Activated CD8-positive, alpha-beta memory T cell treated with anti-CD3 and anti-CD28 coated beads for 1 hour (primary cell): Measurements from ENCODE around the gene NEDD1.

ENCODE experiments used
- DNase-seq, 2 donors: peaks; one replicate each; pipeline ENCODE4 v3.0.0-alpha.2; 2020; ENCODE audit warnings: low read depth in 1 of 2; ENCODE audit errors: extremely low read depth in 1 of 2

The NEDD1 gene

GRCh38 chr12:96901175-96901574, 5.9 kb upstream of the NEDD1 start:
- no peak for DNase-seq

DNA sequence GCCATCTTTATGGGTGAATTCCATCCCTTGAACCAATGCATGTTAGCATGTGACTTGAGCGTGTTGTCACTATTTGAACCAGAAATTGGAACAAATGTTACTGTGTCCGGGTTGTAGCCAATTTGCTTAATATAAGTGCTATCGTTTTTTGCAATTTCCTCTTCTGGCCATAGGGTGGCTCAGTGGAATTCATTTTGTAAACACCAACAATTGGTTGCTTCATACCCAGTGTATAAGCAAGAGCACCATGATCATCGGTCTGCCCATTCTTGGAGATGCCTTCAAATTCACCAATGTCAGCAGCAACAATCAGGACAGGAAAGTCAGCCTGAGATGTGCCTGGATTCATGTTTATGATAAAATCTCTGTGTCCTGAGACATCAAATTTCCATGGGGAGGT, 5.0 kb upstream of the NEDD1 start:
- no peak for DNase-seq

DNA sequence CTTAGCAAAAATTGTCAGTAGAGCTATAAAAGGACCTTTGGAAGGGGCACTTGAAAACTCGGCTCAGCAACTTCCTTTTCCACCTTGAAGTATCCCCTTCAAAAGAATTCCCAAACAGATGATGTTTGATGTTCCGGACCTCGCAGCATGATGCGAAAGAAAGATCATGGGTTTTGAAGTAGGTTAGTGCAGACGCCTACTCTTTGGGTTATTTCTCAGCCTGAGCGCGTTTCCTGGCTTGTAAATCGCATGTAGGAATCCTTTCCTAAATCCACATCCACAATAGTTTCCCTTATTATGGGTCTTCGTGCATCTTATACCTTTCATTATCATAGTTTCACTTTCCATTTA, 584 bp upstream of the NEDD1 start:
- no peak for DNase-seq

DNA sequence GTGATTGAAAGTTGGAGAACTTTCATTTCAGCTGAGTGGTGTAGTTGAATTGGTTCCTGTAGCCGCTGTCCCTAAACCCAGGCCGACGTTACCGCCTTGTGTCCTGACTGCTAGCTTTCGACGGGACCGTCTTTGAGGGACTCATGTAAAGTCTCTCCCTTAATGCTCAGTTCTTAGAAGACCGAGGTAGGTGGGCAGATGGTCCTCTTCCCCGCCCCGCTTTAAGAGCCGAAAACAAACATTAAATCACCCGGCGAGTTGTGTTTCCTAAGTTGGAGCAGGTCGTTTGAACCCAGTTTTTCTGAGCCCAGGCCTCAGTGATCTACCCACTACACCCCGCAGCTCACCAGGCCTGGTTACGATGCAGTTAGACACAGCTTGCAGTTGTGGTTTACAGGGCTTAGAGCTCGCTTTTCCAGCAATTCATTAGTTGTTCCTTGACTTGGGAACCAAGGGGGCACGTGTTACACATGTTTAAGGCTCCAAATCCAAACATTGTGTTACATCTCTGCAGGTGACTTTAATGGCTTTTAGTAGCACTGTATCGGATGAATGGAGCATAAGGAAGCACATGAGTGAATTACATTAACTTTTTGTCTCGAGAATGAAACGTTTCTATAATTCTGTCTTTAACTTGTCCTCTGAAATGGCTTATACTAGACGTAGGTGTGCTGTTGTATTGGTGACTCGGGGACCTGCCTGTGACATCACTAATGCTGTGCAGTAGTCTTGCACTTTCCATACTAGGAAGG, 790 bp downstream of the NEDD1 start:
- DNase-seq = no peak

- DNase-seq = no peak
Measured at GRCh38 chr12:96908423-96908675, 1.3 kb downstream of the NEDD1 start.

GRCh38 chr12:96912261-96912660, 5.2 kb downstream of the NEDD1 start:
- no peak for DNase-seq

DNA sequence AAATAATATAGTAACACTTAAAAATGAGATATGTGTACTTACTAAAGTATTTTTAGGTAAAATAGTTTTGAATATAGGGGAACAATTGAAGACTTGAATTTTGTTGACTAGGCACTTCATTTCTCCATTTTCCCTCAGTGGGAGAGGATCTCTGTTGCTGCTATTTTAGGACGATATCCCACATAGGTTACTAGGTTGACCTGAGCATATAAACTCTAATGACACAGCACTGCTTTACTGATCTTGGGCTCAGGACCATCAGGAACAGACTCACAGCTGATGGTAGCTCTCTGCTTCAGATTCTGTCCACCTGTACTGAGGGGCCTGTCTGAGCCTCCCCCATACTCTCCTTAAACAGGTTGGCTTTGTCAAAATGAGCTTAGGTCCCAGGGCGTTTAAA, 5.9 kb downstream of the NEDD1 start:
- no peak for DNase-seq

DNA sequence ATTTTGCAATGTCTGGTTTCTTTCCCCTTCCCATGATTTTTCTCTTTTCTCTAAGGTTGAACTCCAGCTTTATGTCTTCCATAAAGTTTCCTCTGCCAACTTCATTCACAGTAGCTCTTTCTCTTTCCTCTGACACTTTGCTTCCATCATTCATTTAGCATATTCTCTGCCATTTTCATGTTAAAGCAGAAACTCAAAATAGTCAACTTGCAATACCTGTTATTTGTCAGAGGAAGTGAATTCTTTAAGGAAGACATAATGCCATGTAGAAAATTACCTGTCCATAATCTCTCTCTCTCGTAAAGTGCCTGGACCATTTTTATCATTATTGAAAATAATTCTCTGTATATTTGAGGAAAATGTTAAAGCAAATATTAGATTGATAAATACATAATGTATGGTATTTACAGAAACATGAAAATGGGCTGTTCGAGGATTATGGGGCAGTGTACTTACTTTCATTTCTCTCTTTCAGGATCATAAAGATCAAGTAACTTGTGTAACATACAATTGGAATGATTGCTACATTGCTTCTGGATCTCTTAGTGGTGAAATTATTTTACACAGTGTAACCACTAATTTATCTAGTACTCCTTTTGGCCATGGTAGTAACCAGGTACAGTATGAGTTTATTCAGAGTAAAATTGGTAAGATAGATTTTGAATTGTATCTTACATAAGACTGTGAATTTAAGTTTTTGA, 12.6 kb downstream of the NEDD1 start:
- DNase-seq = no peak

DNA sequence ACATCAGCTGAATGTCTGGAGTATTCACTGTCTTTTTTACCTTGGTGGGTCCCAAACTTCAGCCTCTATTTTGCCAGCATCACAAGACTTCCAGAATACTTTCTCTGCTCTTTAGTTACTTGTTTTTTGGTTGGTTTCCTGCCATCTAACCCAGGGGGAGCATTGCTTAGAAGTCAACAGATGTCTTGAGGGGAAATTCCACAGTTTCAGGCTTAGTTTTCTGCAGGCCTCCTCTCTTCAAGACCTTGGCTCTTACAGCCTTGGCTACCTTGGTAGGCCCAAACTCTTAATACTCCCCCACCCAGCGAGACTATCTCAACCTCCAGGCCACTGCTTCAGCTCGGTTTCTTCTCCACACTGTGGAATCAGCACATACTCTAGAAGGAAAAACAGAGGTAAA, 41.7 kb downstream of the NEDD1 start:
- DNase-seq = no peak

DNA sequence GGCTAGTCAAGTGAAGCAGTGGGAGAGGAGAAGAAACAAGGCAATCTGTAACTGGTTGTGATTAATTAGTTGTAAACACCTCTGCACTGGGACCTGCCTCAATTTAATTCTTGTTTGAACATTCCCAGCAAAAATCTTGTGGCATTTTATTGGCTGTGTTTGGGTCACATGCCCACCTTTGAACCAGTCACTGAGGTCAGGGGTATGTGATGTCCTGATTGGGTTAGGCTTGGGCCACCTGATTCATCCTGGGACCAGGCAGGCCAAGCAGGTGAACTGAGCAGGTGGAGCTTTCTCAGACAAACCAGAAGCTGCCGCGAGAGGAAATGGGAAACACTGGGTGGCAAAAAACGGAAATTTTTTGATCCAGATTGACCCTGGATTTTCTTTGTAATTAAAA, 72.5 kb downstream of the NEDD1 start:
- DNase-seq = no peak

DNA sequence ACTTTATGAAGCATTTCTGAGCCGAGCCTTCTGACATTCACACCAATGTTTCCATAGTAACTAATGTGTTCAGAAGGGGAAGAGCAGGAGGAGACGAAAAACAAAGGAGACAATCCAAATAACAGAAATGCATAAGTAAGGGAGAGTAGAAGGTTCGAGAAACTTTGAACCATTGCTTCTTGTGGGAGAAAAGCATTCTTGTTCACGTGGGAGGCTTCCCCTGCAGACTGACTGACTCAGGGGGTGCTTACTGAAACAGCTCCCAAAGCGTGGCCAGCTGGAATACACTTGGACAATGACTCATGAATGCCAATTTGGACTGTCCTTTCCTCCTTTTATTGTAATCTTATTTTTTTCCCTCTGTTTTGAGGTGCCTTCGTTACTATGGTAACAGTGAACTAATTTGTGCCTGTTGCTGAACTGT, 73.9 kb downstream of the NEDD1 start:
- DNase-seq = no peak

GRCh38 chr12:96981911-96982310, 74.9 kb downstream of the NEDD1 start:
- DNase-seq = no peak

DNA sequence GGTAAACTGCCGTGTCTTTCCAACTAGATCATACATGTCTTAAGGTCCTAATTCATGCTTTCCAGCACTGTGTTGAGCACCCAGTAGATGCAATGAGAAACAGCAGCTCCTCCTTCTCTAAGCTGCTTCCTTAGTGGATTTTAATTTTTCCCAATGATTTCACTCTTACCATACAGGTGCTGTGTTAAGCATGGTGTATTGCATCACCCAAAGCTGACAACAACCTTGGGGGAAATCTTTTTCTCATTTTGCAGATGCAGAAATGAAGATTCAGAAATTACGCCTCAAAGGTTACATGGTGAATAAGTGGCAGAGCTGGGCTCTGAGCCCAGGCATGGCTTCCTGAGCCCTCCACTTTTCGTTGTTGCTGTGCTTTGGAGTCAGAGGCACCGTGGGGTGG, 75.6 kb downstream of the NEDD1 start:
- no peak for DNase-seq

DNA sequence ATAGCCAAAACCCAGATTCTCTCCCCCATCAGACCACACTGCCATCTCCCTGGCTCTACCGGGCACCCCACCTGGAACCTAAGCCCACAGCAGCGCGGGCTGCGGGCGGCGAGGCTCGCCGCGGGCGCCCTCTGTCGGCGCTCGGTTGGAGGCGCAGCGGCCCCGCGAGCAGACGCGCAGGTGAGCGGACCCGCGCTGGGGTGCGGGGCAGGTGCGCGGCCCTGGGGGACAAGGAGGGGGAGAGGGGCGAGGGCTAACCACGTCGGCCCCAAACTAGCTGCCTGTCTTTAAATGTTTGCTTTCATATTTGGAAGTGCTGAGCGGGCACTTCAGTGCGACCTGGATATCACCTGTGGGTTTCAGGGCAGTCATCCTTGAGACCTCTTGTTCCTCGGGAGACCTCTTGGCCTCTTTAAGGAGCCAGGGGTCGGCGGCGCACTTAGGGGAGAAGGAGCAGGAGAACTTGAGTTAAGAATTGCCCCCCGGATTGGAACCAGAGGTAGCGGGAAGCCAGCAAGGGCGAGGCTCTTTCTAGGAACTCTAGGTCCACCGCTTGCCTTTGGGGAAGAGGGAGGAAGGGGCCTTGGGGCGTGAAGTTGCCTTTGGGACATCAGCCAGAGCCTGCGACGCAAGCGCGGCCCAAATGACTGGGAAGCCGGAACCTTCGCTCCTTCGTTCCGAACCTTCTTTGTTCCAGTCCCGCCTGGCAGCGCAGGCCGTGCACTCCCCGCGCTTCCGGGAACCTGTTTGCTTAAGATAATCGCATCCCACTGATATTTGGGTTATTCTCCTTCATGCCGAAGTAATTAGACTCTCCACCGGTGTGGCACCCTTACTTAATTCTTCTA, 78.7 kb downstream of the NEDD1 start:
- peak in 1 of 2 donors; percentile 9 for DNase-seq

DNA sequence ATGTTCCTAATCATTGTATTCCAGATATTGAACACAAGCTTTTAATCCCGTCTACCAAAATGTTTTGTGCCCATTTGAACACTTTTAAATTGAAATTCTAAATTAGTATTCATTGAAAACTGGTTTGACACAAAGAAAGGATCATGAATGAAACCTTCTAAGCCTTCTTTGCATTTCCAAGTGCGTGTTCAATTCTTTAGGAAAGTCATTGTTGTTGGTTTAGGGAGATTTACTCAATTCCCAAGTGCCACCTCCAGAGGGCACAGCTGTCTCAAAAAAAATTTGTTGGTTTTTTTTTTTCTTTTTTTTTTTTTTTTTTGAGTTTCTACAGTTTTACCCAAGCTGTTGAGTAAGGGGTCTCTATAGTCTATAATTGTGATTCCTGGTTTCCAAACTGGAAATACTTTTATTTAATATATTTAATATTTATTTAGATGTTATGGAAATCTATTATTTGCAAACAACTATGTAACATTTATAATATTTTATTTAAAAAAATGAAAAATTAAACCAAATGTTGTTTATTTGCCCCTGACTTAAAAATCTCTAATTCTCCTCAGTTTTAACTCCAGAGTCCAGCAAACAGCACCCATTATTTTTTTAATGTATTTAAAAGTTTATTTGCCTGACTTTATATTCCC, 79.9 kb downstream of the NEDD1 start:
- DNase-seq = no peak

- no peak for DNase-seq
Measured at GRCh38 chr12:96988919-96989318, 81.9 kb downstream of the NEDD1 start.

DNA sequence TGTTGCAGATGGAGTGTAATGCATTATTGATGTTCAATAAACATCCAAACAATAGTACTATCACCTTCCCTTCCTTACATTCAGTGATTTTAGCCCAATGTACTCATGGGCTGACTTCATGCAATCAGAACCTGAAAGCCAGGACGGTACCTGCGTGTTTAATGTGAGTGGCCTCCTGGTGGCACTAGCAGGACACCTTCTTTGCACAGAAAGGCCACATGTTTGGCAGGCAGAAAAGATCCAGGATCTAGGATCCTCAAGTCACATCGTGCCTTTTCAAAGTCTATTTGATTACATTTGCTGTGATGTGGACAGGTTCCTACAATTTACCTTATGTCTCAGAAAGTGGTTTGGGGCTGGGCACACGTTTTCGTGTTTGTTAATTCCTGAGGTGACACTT, 82.9 kb downstream of the NEDD1 start:
- no peak for DNase-seq

DNA sequence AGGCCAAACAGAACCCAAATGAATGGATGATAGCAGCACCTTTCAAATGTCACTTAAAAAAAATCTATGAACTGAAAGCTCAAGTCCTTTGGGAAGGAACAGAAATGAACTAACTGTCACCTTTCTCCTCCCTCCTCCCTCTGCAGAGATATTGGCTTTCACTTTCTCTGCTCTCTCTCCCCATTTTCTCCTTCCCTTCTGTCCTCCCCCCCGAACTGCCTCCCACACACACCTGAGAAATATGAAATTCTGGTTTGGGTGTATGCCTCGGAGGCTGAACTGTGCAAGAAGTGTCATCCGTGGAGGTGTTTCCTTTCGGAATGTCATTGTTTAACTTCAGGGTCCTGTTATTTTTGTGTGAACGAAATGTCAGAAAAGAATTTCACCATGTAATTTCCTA, 87.8 kb downstream of the NEDD1 start:
- DNase-seq = no peak

- no peak for DNase-seq
Measured at GRCh38 chr12:96995861-96996260, 88.8 kb downstream of the NEDD1 start.

GRCh38 chr12:96997797-96998484, 90.9 kb downstream of the NEDD1 start:
- no peak for DNase-seq

DNA sequence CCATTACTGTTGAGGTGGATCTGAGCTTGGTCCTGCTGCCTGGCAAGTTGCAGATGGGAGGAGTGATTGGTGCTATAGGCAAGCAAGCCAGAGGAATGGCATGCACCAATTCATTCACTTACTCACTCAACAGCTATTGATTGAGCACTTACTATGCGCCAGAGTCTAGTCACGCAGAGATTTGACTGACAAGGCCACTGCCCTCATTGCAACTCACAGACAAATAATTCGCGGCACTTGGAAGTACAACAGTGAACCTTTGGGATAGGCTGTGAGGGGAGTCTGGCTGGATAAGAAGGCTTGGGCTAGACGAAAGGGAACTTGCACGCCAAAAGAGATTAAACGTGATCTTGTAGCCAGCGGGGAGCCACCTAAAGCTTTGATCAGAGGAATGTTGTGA, 96.2 kb downstream of the NEDD1 start:
- no peak for DNase-seq
